TTC549 (cell line): ENCODE data around the gene DLX2.

Experiments
- FAIRE-seq: peaks from 2 replicates; lab custom pipeline; 2012; peaks lifted over from hg19 to GRCh38; lab: Jason Lieb, UNC

Gene DLX2

GRCh38 chr2:172052000-172052983, 50.4 kb downstream of the DLX2 start:
- FAIRE-seq = peak; percentile 97

GRCh38 chr2:172050479-172051125, 52.1 kb downstream of the DLX2 start:
- no peak for FAIRE-seq

DNA sequence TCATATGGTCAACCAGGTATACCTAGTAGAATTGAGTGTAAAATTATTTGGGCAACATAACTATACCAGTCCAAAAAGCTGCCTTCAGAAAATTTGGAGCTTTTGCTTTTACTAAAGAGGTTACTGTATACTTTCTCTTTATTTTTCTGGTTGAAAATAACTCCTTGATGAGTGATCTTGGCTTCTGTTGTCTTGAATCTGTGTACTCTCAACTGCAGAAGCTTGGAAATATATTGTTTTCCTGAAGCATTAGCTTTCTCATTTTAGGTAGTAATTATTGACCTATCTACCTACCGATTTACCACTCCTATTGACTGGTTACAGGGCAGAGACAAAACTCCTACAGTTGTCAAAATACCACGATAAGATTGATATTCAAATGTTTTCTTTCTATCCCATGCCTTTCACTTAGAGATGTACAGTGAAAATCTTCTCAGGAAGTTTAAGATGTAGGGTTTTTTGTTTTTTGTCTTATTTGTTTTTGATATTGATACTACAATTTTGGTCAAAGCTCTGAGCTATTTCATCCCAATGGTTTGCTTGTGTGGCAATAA, 53.1 kb downstream of the DLX2 start:
- no peak for FAIRE-seq
